Esophagus muscularis mucosa (tissue), 4 donors: ENCODE measurements around the gene DMRT1.

Source experiments
- EP300 ChIP-seq: sonication (generic); formaldehyde crosslinking; IDR thresholded peaks from one replicate; pipeline ENCODE4 v1.6.1; 2017; ENCODE audit warnings: antibody characterized with exemption
- POLR2A ChIP-seq: fragments of 450-650 bp; IDR thresholded peaks from one replicate; pipeline ENCODE4 v1.6.1; 2017; ENCODE audit warnings: antibody characterized with exemption, moderate library complexity, mild to moderate bottlenecking, low read depth
- POLR2AphosphoS5 ChIP-seq, 2 donors: sonication (generic); formaldehyde crosslinking; IDR thresholded peaks; one replicate each; pipeline ENCODE4 v1.6.1; 2017; ENCODE audit warnings: antibody characterized with exemption in 2 of 2
- TF ChIP-seq, protein P1 (sequence below), 3 experiments: fragments of 200-600 bp in 2 of 3; fragments of 450-650 bp in 1 of 3; sonication (generic) in 2 of 3; IDR thresholded peaks; one replicate each; pipeline ENCODE4 v1.5.1; 2017 to 2019; ENCODE audit warnings: antibody characterized with exemption in 3 of 3, mild to moderate bottlenecking in 2 of 3, moderate library complexity in 1 of 3

DNA sequence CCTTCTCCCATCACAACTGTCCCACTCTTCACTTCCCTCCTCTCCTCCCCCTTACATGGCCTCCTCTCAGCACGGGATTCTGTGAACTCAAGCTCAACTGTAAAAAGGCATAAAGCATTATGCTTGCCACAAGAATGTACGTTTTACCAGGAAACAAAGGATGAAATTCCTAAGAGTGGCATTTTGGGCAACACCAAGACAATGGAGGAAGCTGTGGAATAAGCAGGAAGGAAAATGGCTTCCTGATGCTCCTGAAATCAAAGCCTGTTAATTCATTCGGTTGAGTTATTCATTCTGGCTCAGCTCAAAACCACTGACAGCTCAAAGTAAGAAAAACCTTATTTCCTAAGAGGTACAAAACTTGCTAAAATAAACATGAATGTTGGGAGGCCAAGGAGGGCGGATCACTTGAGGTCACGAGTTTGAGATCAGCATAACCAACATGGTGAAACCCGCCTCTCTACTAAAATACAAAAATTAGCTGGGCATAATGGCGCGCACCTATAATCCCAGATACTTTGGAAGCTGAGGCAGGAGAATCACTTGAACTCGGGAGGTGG, 40.8 kb upstream of the DMRT1 start:
- TF ChIP-seq, protein P1, sequence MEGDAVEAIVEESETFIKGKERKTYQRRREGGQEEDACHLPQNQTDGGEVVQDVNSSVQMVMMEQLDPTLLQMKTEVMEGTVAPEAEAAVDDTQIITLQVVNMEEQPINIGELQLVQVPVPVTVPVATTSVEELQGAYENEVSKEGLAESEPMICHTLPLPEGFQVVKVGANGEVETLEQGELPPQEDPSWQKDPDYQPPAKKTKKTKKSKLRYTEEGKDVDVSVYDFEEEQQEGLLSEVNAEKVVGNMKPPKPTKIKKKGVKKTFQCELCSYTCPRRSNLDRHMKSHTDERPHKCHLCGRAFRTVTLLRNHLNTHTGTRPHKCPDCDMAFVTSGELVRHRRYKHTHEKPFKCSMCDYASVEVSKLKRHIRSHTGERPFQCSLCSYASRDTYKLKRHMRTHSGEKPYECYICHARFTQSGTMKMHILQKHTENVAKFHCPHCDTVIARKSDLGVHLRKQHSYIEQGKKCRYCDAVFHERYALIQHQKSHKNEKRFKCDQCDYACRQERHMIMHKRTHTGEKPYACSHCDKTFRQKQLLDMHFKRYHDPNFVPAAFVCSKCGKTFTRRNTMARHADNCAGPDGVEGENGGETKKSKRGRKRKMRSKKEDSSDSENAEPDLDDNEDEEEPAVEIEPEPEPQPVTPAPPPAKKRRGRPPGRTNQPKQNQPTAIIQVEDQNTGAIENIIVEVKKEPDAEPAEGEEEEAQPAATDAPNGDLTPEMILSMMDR (IDR thresholded peaks at IDR 0.05): no peak
- TF ChIP-seq POLR2AphosphoS5 (IDR thresholded peaks at IDR 0.05) (no peak), POLR2A (no peak), EP300 (no peak)
